HG03095 (cell line): ENCODE measurements around the gene CAMK4.

Experiments
- ATAC-seq: cut with Tn5 transposase; IDR thresholded peaks from one replicate; pipeline ENCODE4 v1.9.1; 2021; ENCODE audit warnings: moderate library complexity; ENCODE audit not compliant: unreplicated experiment

CAMK4 gene

GRCh38 chr5:111223787-111224560 is at the start of gene CAMK4:
Gene CAMK4 (plus strand): TSS chr5:111224384. CDS start chr5:111224484, 100 bp downstream.
- peak; percentile 67 for ATAC-seq

GRCh38 chr5:111183064-111183463 is 41.1 kb upstream of the CAMK4 start:
- ATAC-seq: no peak

GRCh38 chr5:111187079-111187478 is 37.1 kb upstream of the CAMK4 start:
- no peak for ATAC-seq

GRCh38 chr5:111194053-111194452 is 30.1 kb upstream of the CAMK4 start:
- ATAC-seq: no peak

- no peak for ATAC-seq
Measured at GRCh38 chr5:111194925-111195324, 29.3 kb upstream of the CAMK4 start.

GRCh38 chr5:111197523-111197922 is 26.7 kb upstream of the CAMK4 start:
- no peak for ATAC-seq

- ATAC-seq: no peak
Measured at GRCh38 chr5:111198281-111198966, 25.8 kb upstream of the CAMK4 start.

- ATAC-seq: no peak
Measured at GRCh38 chr5:111200828-111201227, 23.4 kb upstream of the CAMK4 start.

- ATAC-seq: no peak
Measured at GRCh38 chr5:111201705-111202104, 22.5 kb upstream of the CAMK4 start.

- peak; percentile 91 for ATAC-seq
Measured at GRCh38 chr5:111211341-111211740, 12.8 kb upstream of the CAMK4 start.

- ATAC-seq: no peak
Measured at GRCh38 chr5:111214052-111214742, 10.0 kb upstream of the CAMK4 start.

- ATAC-seq: no peak
Measured at GRCh38 chr5:111215971-111216370, 8.2 kb upstream of the CAMK4 start.

GRCh38 chr5:111221139-111221538 is 3.0 kb upstream of the CAMK4 start:
- no peak for ATAC-seq

GRCh38 chr5:111223101-111223786 is 940 bp upstream of the CAMK4 start:
- ATAC-seq: no peak

GRCh38 chr5:111224561-111225345 is 569 bp downstream of the CAMK4 start:
- ATAC-seq: peak; percentile 20

GRCh38 chr5:111225926-111226325 is 1.7 kb downstream of the CAMK4 start:
- peak; percentile 30 for ATAC-seq

- no peak for ATAC-seq
Measured at GRCh38 chr5:111226556-111226955, 2.4 kb downstream of the CAMK4 start.

GRCh38 chr5:111227226-111227782 is 3.1 kb downstream of the CAMK4 start:
- no peak for ATAC-seq

- ATAC-seq: no peak
Measured at GRCh38 chr5:111227801-111228200, 3.6 kb downstream of the CAMK4 start.
